Neural cell (in vitro differentiated cells): ENCODE measurements around the gene DOCK8. TPM values are rescaled to one million over a fixed set of nuclear protein-coding genes. Genes with fewer than 3 reads are reported as not detected.

Experiments used
- H2AFZ ChIP-seq: fragments of 200-600, 300-800 bp; sonication (generic), shearing (Covaris generic); 2 replicates; pipeline ENCODE4 v1.6.0; 2014; ENCODE audit warnings: low read depth, mild to moderate bottlenecking, antibody characterized with exemption, low read length, moderate library complexity
- H3F3A ChIP-seq: fragments of 200-600 bp; shearing (Covaris generic); 2 replicates; pipeline ENCODE4 v1.6.1; 2016; ENCODE audit warnings: mild to moderate bottlenecking, moderate library complexity, mixed read lengths, antibody characterized with exemption, low read length; ENCODE audit not compliant: insufficient read depth, poor library complexity, severe bottlenecking
- H3K27ac ChIP-seq: fragments of 200-600, 300-800 bp; sonication (generic), shearing (Covaris generic); 2 replicates; pipeline ENCODE4 v1.5.1; 2014; ENCODE audit warnings: mild to moderate bottlenecking, low read length, moderate library complexity
- H3K27me3 ChIP-seq: fragments of 300-800, 200-600 bp; sonication (generic), shearing (Covaris generic); 2 replicates; pipeline ENCODE4 v1.6.0; 2014; ENCODE audit warnings: mild to moderate bottlenecking, low read depth, low read length, moderate library complexity; ENCODE audit not compliant: insufficient read depth
- H3K36me3 ChIP-seq: fragments of 300-800, 200-600 bp; sonication (generic), shearing (Covaris generic); 2 replicates; pipeline ENCODE4 v1.5.1; 2014; ENCODE audit warnings: mild to moderate bottlenecking, antibody characterized with exemption, low read length, moderate library complexity; ENCODE audit not compliant: insufficient read depth
- H3K4me2 ChIP-seq: fragments of 300-800, 200-600 bp; sonication (generic), shearing (Covaris generic); 2 replicates; pipeline ENCODE4 v1.6.0; 2014; ENCODE audit warnings: mild to moderate bottlenecking, low read length
- H3K4me3 ChIP-seq: fragments of 300-800, 200-600 bp; sonication (generic), shearing (Covaris generic); 2 replicates; pipeline ENCODE4 v1.5.1; 2014; ENCODE audit warnings: mild to moderate bottlenecking, low read length, moderate library complexity
- H3K79me2 ChIP-seq: fragments of 200-600 bp; shearing (Covaris generic); replicated peaks from 2 replicates; pipeline ENCODE4 v1.6.0; 2014; ENCODE audit warnings: mild to moderate bottlenecking, low read length, moderate library complexity; ENCODE audit not compliant: insufficient read depth
- H3K9ac ChIP-seq: fragments of 300-800, 200-600 bp; sonication (generic), shearing (Covaris generic); 2 replicates; pipeline ENCODE4 v1.6.1; 2016; ENCODE audit warnings: mild to moderate bottlenecking, low read length, mixed read lengths
- H3K9me2 ChIP-seq: fragments of 200-600 bp; shearing (Covaris generic); 2 replicates; pipeline ENCODE4 v1.6.1; 2016; ENCODE audit warnings: mild to moderate bottlenecking, low read length, mixed read lengths; ENCODE audit not compliant: insufficient read depth
- H3K9me3 ChIP-seq: fragments of 200-600, 300-800 bp; sonication (generic), shearing (Covaris generic); 2 replicates; pipeline ENCODE4 v1.6.1; 2016; ENCODE audit warnings: mild to moderate bottlenecking, mixed run types, low read length, moderate library complexity, mixed read lengths
- H4K20me1 ChIP-seq: fragments of 200-600 bp; shearing (Covaris generic); 2 replicates; pipeline ENCODE4 v1.6.1; 2016; ENCODE audit warnings: mild to moderate bottlenecking, mixed run types; ENCODE audit not compliant: insufficient read depth
- CTCF ChIP-seq: fragments of 450-650 bp; IDR thresholded peaks from 2 replicates; pipeline ENCODE4 v1.5.1; 2014; ENCODE audit warnings: antibody characterized with exemption, mild to moderate bottlenecking, moderate library complexity; ENCODE audit not compliant: poor library complexity, severe bottlenecking
- EP300 ChIP-seq: fragments of 450-650 bp; conservative IDR thresholded peaks from 2 replicates; pipeline ENCODE4 v1.6.1; 2014; ENCODE audit warnings: antibody characterized with exemption, mild to moderate bottlenecking, moderate library complexity; ENCODE audit not compliant: poor library complexity, severe bottlenecking
- EZH2 ChIP-seq: fragments of 200-600, 300-800 bp; shearing (Covaris generic), sonication (generic); IDR thresholded peaks from 2 replicates; pipeline ENCODE4 v1.6.1; 2014; ENCODE audit warnings: antibody characterized with exemption, low read length, borderline replicate concordance, mild to moderate bottlenecking; ENCODE audit not compliant: insufficient read depth, poor library complexity, severe bottlenecking
- MXI1 ChIP-seq: fragments of 450-650 bp; conservative IDR thresholded peaks from 2 replicates; pipeline ENCODE4 v1.6.1; 2014; ENCODE audit warnings: antibody characterized with exemption, mild to moderate bottlenecking; ENCODE audit not compliant: poor library complexity, severe bottlenecking
- POLR2AphosphoS5 ChIP-seq: IDR thresholded peaks from 2 replicates; pipeline ENCODE4 v1.6.1; 2012
- RAD21 ChIP-seq: fragments of 450-650 bp; conservative IDR thresholded peaks from 2 replicates; pipeline ENCODE4 v1.6.1; 2014; ENCODE audit warnings: antibody characterized with exemption, mild to moderate bottlenecking, moderate library complexity
- SMC3 ChIP-seq: fragments of 450-650 bp; conservative IDR thresholded peaks from 2 replicates; pipeline ENCODE4 v1.6.1; 2014; ENCODE audit warnings: antibody characterized with exemption, mild to moderate bottlenecking, moderate library complexity; ENCODE audit not compliant: poor library complexity
- TAF1 ChIP-seq: IDR thresholded peaks from 2 replicates; pipeline ENCODE4 v1.6.1; 2012; ENCODE audit warnings: low read depth
- polyA plus RNA-seq: library from polyadenylated mRNA; depleted of rRNA; stranded (reverse); fragments of >200 nt; gene quantifications from 2 replicates; pipeline ENCODE4 v1.2.3, GENCODE V29; 2014
- TF ChIP-seq, protein P1 (sequence below): IDR thresholded peaks from 2 replicates; pipeline ENCODE4 v1.6.1; 2012; ENCODE audit warnings: borderline replicate concordance

Gene DOCK8
- polyA plus RNA-seq, 1 donor from 2014 or later: not detected

DNA sequence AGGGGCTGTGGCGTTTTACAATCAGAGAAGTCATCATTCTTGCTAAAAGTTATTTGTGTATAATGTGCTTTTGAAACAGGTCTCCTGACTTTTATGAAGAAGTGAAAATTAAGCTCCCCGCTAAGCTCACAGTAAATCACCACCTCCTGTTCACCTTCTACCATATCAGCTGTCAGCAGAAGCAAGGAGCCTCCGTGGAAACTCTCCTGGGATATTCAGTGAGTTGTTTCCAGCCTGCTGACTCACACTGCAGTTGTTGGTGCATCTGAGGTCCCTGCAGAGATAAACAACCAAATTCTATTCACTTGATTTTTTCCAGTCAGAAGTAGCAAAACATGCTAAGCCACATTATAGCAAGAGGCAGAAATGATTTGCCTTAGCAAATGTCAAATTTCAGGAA is 156.7 kb downstream of the DOCK8 start:
- Histone ChIP-seq H3K79me2 (no peaks in the 10 kb centered on the region), H2AFZ (no peak overlapping the region), H3K27ac (no peak overlapping the region), H3K36me3 (no peaks in the 10 kb centered on the region), H3K27me3 (no peaks in the 10 kb centered on the region), H4K20me1 (no peaks in the 10 kb centered on the region), H3K9me3 (no peaks in the 10 kb centered on the region), H3K4me2 (no peak overlapping the region), H3K9me2 (no peaks in the 10 kb centered on the region), H3F3A (no peaks in the 10 kb centered on the region), H3K4me3 (no peak overlapping the region), H3K9ac (no peak overlapping the region)
- TF ChIP-seq EZH2: no peak
- TF ChIP-seq EP300: no peak
- TF ChIP-seq MXI1: no peak

DNA sequence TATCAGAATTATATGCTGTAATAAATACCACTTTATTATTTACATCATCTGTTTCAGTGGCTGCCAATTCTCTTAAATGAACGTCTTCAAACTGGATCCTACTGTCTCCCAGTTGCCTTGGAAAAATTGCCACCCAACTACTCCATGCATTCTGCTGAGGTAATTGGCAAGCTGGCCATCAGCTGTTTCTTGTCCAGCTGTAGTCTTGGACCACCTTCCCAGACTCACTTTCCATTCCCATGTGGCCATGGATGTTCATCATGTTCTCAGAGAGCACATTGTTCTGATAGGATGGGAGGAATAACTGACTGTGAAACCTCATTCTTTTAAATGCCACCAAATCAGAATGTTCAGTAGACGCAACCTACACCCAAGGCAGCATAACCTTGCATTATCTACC is 157.5 kb downstream of the DOCK8 start:
- Histone ChIP-seq H2AFZ (no peak overlapping the region), H3K4me2 (no peak overlapping the region), H3K27me3 (no peaks in the 10 kb centered on the region), H3K9me2 (no peaks in the 10 kb centered on the region), H3F3A (no peaks in the 10 kb centered on the region), H3K36me3 (no peaks in the 10 kb centered on the region), H3K9me3 (no peaks in the 10 kb centered on the region), H3K27ac (no peak overlapping the region), H3K9ac (no peak overlapping the region), H4K20me1 (no peaks in the 10 kb centered on the region), H3K79me2 (no peaks in the 10 kb centered on the region), H3K4me3 (no peak overlapping the region)
- TF ChIP-seq POLR2AphosphoS5 (no peak), MXI1 (no peak), RAD21 (no peak), EZH2 (no peak), CTCF (no peak)
- TF ChIP-seq, protein P1, sequence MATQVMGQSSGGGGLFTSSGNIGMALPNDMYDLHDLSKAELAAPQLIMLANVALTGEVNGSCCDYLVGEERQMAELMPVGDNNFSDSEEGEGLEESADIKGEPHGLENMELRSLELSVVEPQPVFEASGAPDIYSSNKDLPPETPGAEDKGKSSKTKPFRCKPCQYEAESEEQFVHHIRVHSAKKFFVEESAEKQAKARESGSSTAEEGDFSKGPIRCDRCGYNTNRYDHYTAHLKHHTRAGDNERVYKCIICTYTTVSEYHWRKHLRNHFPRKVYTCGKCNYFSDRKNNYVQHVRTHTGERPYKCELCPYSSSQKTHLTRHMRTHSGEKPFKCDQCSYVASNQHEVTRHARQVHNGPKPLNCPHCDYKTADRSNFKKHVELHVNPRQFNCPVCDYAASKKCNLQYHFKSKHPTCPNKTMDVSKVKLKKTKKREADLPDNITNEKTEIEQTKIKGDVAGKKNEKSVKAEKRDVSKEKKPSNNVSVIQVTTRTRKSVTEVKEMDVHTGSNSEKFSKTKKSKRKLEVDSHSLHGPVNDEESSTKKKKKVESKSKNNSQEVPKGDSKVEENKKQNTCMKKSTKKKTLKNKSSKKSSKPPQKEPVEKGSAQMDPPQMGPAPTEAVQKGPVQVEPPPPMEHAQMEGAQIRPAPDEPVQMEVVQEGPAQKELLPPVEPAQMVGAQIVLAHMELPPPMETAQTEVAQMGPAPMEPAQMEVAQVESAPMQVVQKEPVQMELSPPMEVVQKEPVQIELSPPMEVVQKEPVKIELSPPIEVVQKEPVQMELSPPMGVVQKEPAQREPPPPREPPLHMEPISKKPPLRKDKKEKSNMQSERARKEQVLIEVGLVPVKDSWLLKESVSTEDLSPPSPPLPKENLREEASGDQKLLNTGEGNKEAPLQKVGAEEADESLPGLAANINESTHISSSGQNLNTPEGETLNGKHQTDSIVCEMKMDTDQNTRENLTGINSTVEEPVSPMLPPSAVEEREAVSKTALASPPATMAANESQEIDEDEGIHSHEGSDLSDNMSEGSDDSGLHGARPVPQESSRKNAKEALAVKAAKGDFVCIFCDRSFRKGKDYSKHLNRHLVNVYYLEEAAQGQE: no peak

- Histone ChIP-seq H3K4me3 (no peak overlapping the region), H4K20me1 (no peaks in the 10 kb centered on the region), H2AFZ (no peak overlapping the region), H3K36me3 (no peaks in the 10 kb centered on the region), H3K79me2 (no peaks in the 10 kb centered on the region), H3F3A (no peaks in the 10 kb centered on the region), H3K27ac (no peak overlapping the region), H3K9me2 (no peaks in the 10 kb centered on the region), H3K4me2 (no peak overlapping the region), H3K9me3 (no peaks in the 10 kb centered on the region), H3K27me3 (no peaks in the 10 kb centered on the region), H3K9ac (no peak overlapping the region)
- TF ChIP-seq RAD21 (no peak), TAF1 (no peak), SMC3 (no peak), MXI1 (no peak), EP300 (no peak), CTCF (no peak), POLR2AphosphoS5 (no peak), EZH2 (no peak)
- TF ChIP-seq, protein P1: no peak
Observed at GRCh38 chr9:373759-374206, 159.1 kb downstream of the DOCK8 start.
